Thyroid gland (tissue), 4 donors: Measurements from ENCODE around the gene LRIT2. TPM values are rescaled to one million over a fixed set of nuclear protein-coding genes. Genes with fewer than 3 reads are reported as not detected.

Experiments
- DNase-seq, 2 donors: peaks; one replicate each; pipeline ENCODE4 v3.0.0-alpha.2; 2019
- H3K27ac ChIP-seq, 3 donors: fragments of 200-600 bp; sonication (generic); 1 replicate in 2 of 3; 2 replicates in 1 of 3; pipeline ENCODE4 v1.5.1; 2016 to 2019; ENCODE audit warnings: mild to moderate bottlenecking in 1 of 3, moderate library complexity in 1 of 3
- H3K27me3 ChIP-seq: fragments of 200-600 bp; sonication (generic); one replicate; pipeline ENCODE4 v1.5.1; 2019
- H3K36me3 ChIP-seq, 2 donors: fragments of 200-600 bp; sonication (generic); one replicate each; pipeline ENCODE4 v1.5.1; 2016 to 2019
- H3K4me1 ChIP-seq, 2 donors: fragments of 200-600 bp; sonication (generic); one replicate each; pipeline ENCODE4 v1.5.1; 2017 to 2019
- H3K4me3 ChIP-seq, 3 donors: fragments of 200-600 bp; sonication (generic); replicated peaks in 1 of 3; 1 replicate in 2 of 3; 2 replicates in 1 of 3; pipeline ENCODE4 v1.5.1; 2016; ENCODE audit warnings: mild to moderate bottlenecking in 1 of 3
- H3K9me3 ChIP-seq: fragments of 200-600 bp; sonication (generic); one replicate; pipeline ENCODE4 v1.5.1; 2017
- POLR2A ChIP-seq, 2 donors: fragments of 450-650 bp; IDR thresholded peaks; one replicate each; pipeline ENCODE4 v1.6.1; 2017; ENCODE audit warnings: antibody characterized with exemption in 2 of 2, mild to moderate bottlenecking in 2 of 2, moderate library complexity in 1 of 2
- WGBS, 2 donors: methylation state at CpG; one replicate each; pipeline ENCODE4 v1.1.5; 2017; 5-methylcytosine and 5-hydroxymethylcytosine counted together
- intact Hi-C: fragments of 100-400 bp; cut with DNase I; formaldehyde crosslinking; loops from one replicate; pipeline ENCODE4 v1.15.1; 2023
- total RNA-seq, 4 donors: library from RNA; depleted of rRNA; stranded (reverse); fragments of >200 nt; gene quantifications; one replicate each; pipeline ENCODE4 v1.2.3, GENCODE V29; 2016
- TF ChIP-seq, protein P1 (sequence below), 6 experiments: fragments of 200-600 bp in 3 of 6; fragments of 450-650 bp in 3 of 6; sonication (generic) in 3 of 6; IDR thresholded peaks; one replicate each; pipeline ENCODE4 v1.5.1; 2016 to 2019; ENCODE audit warnings: antibody characterized with exemption in 6 of 6, mild to moderate bottlenecking in 2 of 6, inconsistent platforms in 1 of 6, moderate library complexity in 1 of 6

The LRIT2 gene
- total RNA-seq, 4 donors from 2014 or later = not detected

DNA sequence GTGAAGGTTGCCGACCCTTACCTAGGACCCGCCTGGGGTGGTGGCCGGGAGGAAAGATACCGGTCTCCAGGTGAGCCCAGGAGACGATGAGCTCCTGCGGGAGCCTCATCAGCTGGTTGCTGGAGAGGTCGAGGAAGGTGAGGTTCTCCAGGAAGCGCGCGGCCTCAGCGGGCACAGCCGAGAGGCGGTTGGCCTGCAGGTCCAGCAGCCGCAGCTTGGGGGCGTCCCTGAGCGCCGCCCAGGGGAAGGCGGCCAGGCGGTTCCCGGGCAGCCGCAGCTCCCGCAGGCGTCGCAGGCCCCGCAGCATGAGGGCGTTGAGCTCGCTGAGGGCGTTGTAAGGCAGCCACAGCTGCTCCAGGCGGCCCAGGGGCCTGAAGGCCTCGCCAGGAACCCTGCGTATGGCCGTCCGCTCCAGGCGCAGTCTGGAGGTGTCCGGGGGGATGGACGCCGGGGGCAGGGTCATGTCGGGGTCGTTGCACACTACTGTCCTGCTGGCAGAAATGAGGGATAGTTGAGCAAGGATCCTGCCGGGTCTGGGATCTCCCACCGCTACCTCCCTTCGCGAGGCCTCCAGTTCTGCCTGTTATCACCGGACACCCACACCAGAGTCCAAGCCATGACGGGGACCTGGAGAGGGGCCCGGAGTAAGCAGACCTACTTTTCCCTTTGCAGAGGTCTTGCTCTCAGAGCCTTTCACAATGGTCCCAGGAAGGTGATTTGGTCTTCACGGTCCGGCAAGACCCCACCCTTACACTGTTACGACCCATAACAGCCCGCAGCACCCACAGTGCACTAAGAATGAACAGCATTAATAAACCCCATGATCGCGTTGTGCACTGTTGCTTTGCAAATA lies 12.1 kb upstream of the LRIT2 start:
- H3K9me3 ChIP-seq = no peaks in the 10 kb centered on the region
- intact Hi-C loops = no loop called here
- H3K27ac ChIP-seq = no peak overlapping the region
- H3K36me3 ChIP-seq = no peaks in the 10 kb centered on the region
- DNase-seq = no peak
- no peak for TF ChIP-seq POLR2A (IDR thresholded peaks at IDR 0.05)
- TF ChIP-seq, protein P1, sequence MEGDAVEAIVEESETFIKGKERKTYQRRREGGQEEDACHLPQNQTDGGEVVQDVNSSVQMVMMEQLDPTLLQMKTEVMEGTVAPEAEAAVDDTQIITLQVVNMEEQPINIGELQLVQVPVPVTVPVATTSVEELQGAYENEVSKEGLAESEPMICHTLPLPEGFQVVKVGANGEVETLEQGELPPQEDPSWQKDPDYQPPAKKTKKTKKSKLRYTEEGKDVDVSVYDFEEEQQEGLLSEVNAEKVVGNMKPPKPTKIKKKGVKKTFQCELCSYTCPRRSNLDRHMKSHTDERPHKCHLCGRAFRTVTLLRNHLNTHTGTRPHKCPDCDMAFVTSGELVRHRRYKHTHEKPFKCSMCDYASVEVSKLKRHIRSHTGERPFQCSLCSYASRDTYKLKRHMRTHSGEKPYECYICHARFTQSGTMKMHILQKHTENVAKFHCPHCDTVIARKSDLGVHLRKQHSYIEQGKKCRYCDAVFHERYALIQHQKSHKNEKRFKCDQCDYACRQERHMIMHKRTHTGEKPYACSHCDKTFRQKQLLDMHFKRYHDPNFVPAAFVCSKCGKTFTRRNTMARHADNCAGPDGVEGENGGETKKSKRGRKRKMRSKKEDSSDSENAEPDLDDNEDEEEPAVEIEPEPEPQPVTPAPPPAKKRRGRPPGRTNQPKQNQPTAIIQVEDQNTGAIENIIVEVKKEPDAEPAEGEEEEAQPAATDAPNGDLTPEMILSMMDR (IDR thresholded peaks at IDR 0.05) = peak in 1 of 6 experiments; percentile 14
- 60 to 81% methylated on average over 17 to 21 of the region's 52 CpGs for WGBS, 2 donors
- no peak overlapping the region for H3K4me3 ChIP-seq
- no peaks in the 10 kb centered on the region for H3K27me3 ChIP-seq
- no peaks in the 10 kb centered on the region for H3K4me1 ChIP-seq

DNA sequence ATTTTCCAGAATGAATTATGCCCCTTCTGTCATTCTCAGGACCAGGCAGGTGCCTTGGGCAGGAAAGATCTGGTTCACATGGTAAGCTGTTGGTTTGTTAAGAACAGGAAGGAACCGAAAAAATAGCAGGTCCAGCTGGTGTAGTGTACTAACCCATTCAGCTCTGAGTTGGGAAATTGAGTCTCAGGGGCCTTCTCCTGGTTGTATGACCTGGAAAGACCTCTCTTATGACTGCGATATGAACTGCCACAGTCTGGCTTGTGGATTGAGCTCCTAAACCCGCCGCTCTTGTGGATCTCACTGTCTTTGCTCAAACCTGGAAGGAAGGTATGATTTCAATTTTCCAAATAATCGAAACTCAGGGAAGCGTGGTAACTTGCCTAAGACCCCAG lies 11.5 kb upstream of the LRIT2 start:
- 85 to 90% methylated on average over 6 of the region's 6 CpGs for WGBS, 2 donors
- H3K27me3 ChIP-seq = no peaks in the 10 kb centered on the region
- no peak for DNase-seq

DNA sequence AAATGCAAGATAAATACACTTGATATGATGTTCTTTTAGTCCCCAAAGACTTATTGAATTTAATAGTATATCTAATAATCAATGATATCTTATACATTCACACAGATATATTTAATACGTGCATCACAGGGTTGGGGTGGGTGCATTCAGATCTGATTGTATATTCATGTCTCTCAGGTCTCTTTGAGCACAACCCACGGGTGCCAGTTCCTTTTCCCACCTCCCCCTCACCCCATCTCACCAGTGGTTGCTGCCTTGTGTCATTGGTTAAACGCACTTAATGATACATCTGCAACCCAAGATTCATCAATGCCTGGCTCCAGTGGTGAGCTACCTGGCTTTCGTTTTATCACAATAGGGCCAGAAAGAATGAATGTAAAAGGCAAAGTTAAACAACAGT lies 9.8 kb upstream of the LRIT2 start:
- Histone ChIP-seq H3K9me3 (no peaks in the 10 kb centered on the region), H3K27me3 (no peaks in the 10 kb centered on the region), H3K36me3 (no peaks in the 10 kb centered on the region), H3K4me1 (peaks cover 6 to 9% of the 10 kb centered on the region in 2 donors), H3K27ac (no peak overlapping the region), H3K4me3 (no peak overlapping the region)
- 81 to 86% methylated on average over 4 of the region's 4 CpGs for WGBS, 2 donors
- TF ChIP-seq POLR2A (IDR thresholded peaks at IDR 0.05) = no peak
- TF ChIP-seq, protein P1 (IDR thresholded peaks at IDR 0.05) = no peak
- no peak for DNase-seq
- intact Hi-C loops = no loop called here

More for the DNA sequence above, 11.5 kb upstream of the LRIT2 start:
- Histone ChIP-seq H3K27ac (no peak overlapping the region), H3K4me3 (no peak overlapping the region), H3K36me3 (no peaks in the 10 kb centered on the region), H3K4me1 (no peaks in the 10 kb centered on the region), H3K9me3 (no peaks in the 10 kb centered on the region)
- TF ChIP-seq, protein P1 (IDR thresholded peaks at IDR 0.05) = no peak
- no peak for TF ChIP-seq POLR2A (IDR thresholded peaks at IDR 0.05)
- intact Hi-C loops = no loop called here

DNA sequence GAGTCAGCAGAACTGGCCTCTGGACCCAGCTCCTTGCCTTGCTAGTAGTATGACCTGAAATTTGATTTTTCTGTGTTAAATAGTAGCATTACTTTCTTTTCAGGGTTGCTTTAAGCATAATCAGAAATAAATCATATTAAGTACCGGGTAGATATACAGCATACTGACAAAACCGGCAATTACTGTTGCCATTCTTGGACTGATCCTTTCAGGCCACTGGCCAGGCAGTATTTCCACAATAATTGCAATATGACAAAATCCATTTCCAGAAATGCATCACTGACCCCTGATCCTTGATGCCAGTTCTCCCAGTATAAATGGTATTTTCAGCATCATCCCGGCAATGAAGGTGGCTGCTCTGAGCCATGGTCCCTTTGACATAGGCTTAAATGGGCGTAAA lies 9.1 kb upstream of the LRIT2 start:
- WGBS, 2 donors = 76 to 91% methylated on average over 4 of the region's 4 CpGs
- intact Hi-C loops = no loop called here
- Histone ChIP-seq H3K27ac (no peak overlapping the region), H3K36me3 (no peaks in the 10 kb centered on the region), H3K9me3 (no peaks in the 10 kb centered on the region), H3K27me3 (no peaks in the 10 kb centered on the region), H3K4me3 (no peak overlapping the region), H3K4me1 (peaks cover 6 to 12% of the 10 kb centered on the region in 2 donors)
- TF ChIP-seq, protein P1 (IDR thresholded peaks at IDR 0.05) = no peak
- TF ChIP-seq POLR2A (IDR thresholded peaks at IDR 0.05) = no peak
- no peak for DNase-seq

DNA sequence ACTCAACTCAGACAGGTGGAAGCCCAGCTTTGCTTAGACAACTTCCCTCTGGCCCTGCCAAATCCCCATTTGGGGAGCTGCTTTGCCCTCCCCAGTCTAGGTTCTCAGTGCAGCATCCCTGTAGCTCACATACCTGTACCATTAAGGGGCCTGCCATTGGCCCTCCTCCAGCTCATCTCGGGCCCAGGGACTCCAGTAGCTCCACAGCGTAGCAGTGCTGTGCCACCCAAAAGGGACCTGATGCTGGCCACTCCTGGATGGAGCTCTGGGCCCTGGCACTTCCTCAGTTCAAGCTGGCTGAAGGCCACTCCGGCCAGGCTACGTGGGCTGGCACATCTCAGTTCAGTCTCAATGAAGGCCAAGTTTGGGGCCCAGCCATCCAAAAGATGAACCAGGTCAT lies 8.6 kb upstream of the LRIT2 start:
- Histone ChIP-seq H3K4me3 (no peak overlapping the region), H3K9me3 (no peaks in the 10 kb centered on the region), H3K27ac (no peak overlapping the region), H3K36me3 (no peaks in the 10 kb centered on the region), H3K4me1 (peaks cover 6 to 12% of the 10 kb centered on the region in 2 donors), H3K27me3 (no peaks in the 10 kb centered on the region)
- no peak for TF ChIP-seq POLR2A (IDR thresholded peaks at IDR 0.05)
- TF ChIP-seq, protein P1 (IDR thresholded peaks at IDR 0.05) = no peak
- DNase-seq = no peak
- intact Hi-C loops = no loop called here
- 92 to 95% methylated on average over 4 of the region's 4 CpGs for whole genome bisulfite sequencing, 2 donors
